PFSK-1 (cell line): Measurements from ENCODE around the gene MYDGF.

Experiments used
- FOXP2 ChIP-seq: optimal IDR thresholded peaks from 2 replicates; pipeline ENCODE3; 2011; ENCODE audit warnings: borderline replicate concordance, control low read depth, inconsistent platforms; ENCODE audit not compliant: insufficient read depth; ENCODE audit errors: extremely low read length, extremely low read depth
- POLR2AphosphoS5 ChIP-seq: IDR thresholded peaks from 2 replicates; pipeline ENCODE4 v1.6.1; 2012; ENCODE audit warnings: low read depth, mild to moderate bottlenecking, control low read depth, low read length, moderate library complexity
- REST ChIP-seq, 2 experiments: IDR thresholded peaks; 2 replicates each; pipeline versions ENCODE4 v1.6.1 to v1.8.0; 2011 to 2012; ENCODE audit warnings: low read depth in 2 of 2, low read length in 2 of 2, control low read depth in 1 of 2, inconsistent platforms in 1 of 2, mild to moderate bottlenecking in 1 of 2, moderate library complexity in 1 of 2; ENCODE audit not compliant: insufficient read depth in 1 of 2
- SIN3A ChIP-seq: IDR thresholded peaks from 2 replicates; pipeline ENCODE4 v1.6.1; 2012; ENCODE audit warnings: mild to moderate bottlenecking, low read length, moderate library complexity, borderline replicate concordance; ENCODE audit not compliant: insufficient read depth
- TAF1 ChIP-seq: IDR thresholded peaks from 2 replicates; pipeline ENCODE4 v1.6.1; 2012; ENCODE audit warnings: low read length, control low read depth, borderline replicate concordance; ENCODE audit not compliant: insufficient read depth

The MYDGF gene

GRCh38 chr19:4636761-4637160 is 33.4 kb downstream of the MYDGF start:
- TF ChIP-seq REST (IDR thresholded peaks at IDR 0.05; ENCODE audit: insufficient read depth in 1 of 2, low read depth in 2 of 2, low read length in 2 of 2) (no peak), TAF1 (no peak), FOXP2 (no peak), POLR2AphosphoS5 (no peak), SIN3A (no peak)

- TF ChIP-seq SIN3A (no peak), POLR2AphosphoS5 (0 out of 2 replicates have a peak, but pooled peaks have one; percentile 18), REST (IDR thresholded peaks at IDR 0.05; ENCODE audit: insufficient read depth in 1 of 2, low read depth in 2 of 2, low read length in 2 of 2) (no peak), FOXP2 (no peak), TAF1 (no peak)
Observed at GRCh38 chr19:4636151-4636717, 33.9 kb downstream of the MYDGF start.

- TF ChIP-seq POLR2AphosphoS5 (no peak), TAF1 (no peak), FOXP2 (no peak), REST (IDR thresholded peaks at IDR 0.05; ENCODE audit: insufficient read depth in 1 of 2, low read depth in 2 of 2, low read length in 2 of 2) (no peak), SIN3A (no peak)
Observed at GRCh38 chr19:4635754-4636116, 34.4 kb downstream of the MYDGF start.

GRCh38 chr19:4633140-4633967 is 36.8 kb downstream of the MYDGF start:
- TF ChIP-seq POLR2AphosphoS5 (no peak), SIN3A (no peak), REST (IDR thresholded peaks at IDR 0.05; ENCODE audit: insufficient read depth in 1 of 2, low read depth in 2 of 2, low read length in 2 of 2) (0 out of 4 replicates have a peak, but pooled peaks of 1 of the 2 experiments have one; percentile 27), FOXP2 (peak; percentile 21), TAF1 (no peak)
